ENCODE results near the gene UNG. TPM values are rescaled to one million over a fixed set of nuclear protein-coding genes. Genes with fewer than 3 reads are reported as not detected.

UNG gene
- total RNA-seq, 2 experiments from 2014 or later, result 58.2 to 64.0 TPM

DNA sequence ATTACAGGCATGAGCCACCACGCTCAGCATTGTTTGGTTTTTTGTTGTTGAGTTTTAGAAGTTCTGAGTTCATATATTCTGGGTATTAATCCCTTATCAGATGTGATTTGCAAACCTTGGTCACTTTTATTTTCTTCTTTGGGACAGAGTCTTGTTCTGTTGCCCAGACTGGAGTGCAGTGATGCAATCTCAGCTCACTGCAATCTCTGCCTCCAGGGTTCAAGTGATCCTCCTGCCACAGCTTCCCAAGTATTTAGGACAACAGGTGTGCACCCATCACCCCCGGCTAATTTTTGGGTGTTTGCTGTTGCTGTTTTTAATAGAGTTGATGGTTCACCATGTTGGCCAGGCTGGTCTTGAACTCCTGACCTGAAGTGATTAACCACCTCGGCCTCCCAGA is 33.3 kb upstream of the UNG start:
- CTCF ChIA-PET, result interaction anchor here (0.6 to 0.8 kb wide), 2 partner anchors 29 to 174 kb away, joined by 3 to 7 read pairs; partner anchors contain the start of gene ALKBH2
- intact Hi-C loops (cut with micrococcal nuclease), result no loop called here
- H3K4me1 Mint-ChIP-seq (ENCODE audit: low read depth), result peaks cover 4% of the 10 kb centered on the region
- H3K9me3 Mint-ChIP-seq, result no peaks in the 10 kb centered on the region
- no peak for DNase-seq
- no peak overlapping the region for H3K27ac Mint-ChIP-seq
- peaks cover 10% of the 10 kb centered on the region for H3K36me3 Mint-ChIP-seq (ENCODE audit: low read depth)
- H3K27me3 Mint-ChIP-seq (ENCODE audit: low read depth), result no peaks in the 10 kb centered on the region
- H3K4me3 Mint-ChIP-seq, result no peak overlapping the region

GRCh38 chr12:109065154-109065852 is 32.1 kb upstream of the UNG start:
- H3K27me3 Mint-ChIP-seq (ENCODE audit: low read depth), result no peaks in the 10 kb centered on the region
- CTCF ChIA-PET, result no interaction called here
- H3K9me3 Mint-ChIP-seq, result no peaks in the 10 kb centered on the region
- H3K4me1 Mint-ChIP-seq (ENCODE audit: low read depth), result peaks cover 4% of the 10 kb centered on the region
- intact Hi-C loops (cut with micrococcal nuclease), result no loop called here
- no peak overlapping the region for H3K27ac Mint-ChIP-seq
- DNase-seq, result no peak
- no peak overlapping the region for H3K4me3 Mint-ChIP-seq
- H3K36me3 Mint-ChIP-seq (ENCODE audit: low read depth), result peaks cover 13% of the 10 kb centered on the region

DNA sequence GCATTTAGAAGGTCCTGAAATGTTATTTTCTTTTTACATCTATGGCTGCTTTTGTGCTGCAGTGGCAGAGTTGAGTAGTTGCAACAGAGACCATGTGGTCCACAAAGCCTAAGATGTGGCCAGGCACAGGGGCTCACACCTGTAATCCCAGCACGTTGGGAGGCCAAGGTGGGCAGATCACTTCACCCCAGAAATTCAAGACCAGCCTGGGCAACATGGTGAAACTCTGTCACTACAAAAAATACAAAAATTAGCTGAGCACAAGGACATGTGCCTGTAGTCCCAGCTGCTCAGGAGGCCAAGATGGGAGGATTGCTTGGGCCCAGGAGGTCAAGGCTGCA is 31.6 kb upstream of the UNG start:
- peaks cover 4% of the 10 kb centered on the region for H3K4me1 Mint-ChIP-seq (ENCODE audit: low read depth)
- peaks cover 13% of the 10 kb centered on the region for H3K36me3 Mint-ChIP-seq (ENCODE audit: low read depth)
- DNase-seq, result no peak
- intact Hi-C loops (cut with micrococcal nuclease), result no loop called here
- H3K27me3 Mint-ChIP-seq (ENCODE audit: low read depth), result no peaks in the 10 kb centered on the region
- H3K9me3 Mint-ChIP-seq, result no peaks in the 10 kb centered on the region
- CTCF ChIA-PET, result no interaction called here
- H3K4me3 Mint-ChIP-seq, result no peak overlapping the region
- no peak overlapping the region for H3K27ac Mint-ChIP-seq

- CTCF ChIA-PET, result interaction anchor here (1.3 kb wide), 1 partner anchor 42 kb away, joined by 3 read pairs; no protein-coding TSS in a partner anchor
- Mint-ChIP-seq H3K27me3 (ENCODE audit: low read depth) (no peaks in the 10 kb centered on the region), H3K27ac (no peak overlapping the region), H3K36me3 (ENCODE audit: low read depth) (peaks cover 21% of the 10 kb centered on the region), H3K4me3 (no peak overlapping the region), H3K4me1 (ENCODE audit: low read depth) (no peaks in the 10 kb centered on the region), H3K9me3 (no peaks in the 10 kb centered on the region)
- DNase-seq, result no peak
- intact Hi-C loops (cut with micrococcal nuclease), result no loop called here
Observed at GRCh38 chr12:109069307-109070271, 27.8 kb upstream of the UNG start.

- no peak for DNase-seq
- Mint-ChIP-seq H3K4me3 (no peak overlapping the region), H3K9me3 (peaks cover 6% of the 10 kb centered on the region), H3K27me3 (ENCODE audit: low read depth) (no peaks in the 10 kb centered on the region), H3K36me3 (ENCODE audit: low read depth) (peaks cover 53% of the 10 kb centered on the region), H3K27ac (no peak overlapping the region), H3K4me1 (ENCODE audit: low read depth) (no peaks in the 10 kb centered on the region)
- CTCF ChIA-PET, result no interaction called here
- intact Hi-C loops (cut with micrococcal nuclease), result no loop called here
Observed at GRCh38 chr12:109074866-109075265, 22.5 kb upstream of the UNG start.

- CTCF ChIA-PET, result no interaction called here
- no peak overlapping the region for H3K27ac Mint-ChIP-seq
Observed at GRCh38 chr12:109082751-109083150, 14.6 kb upstream of the UNG start.

GRCh38 chr12:109084425-109084824 is 13.0 kb upstream of the UNG start:
- no peak for DNase-seq
- Mint-ChIP-seq H3K27ac (no peak overlapping the region), H3K27me3 (ENCODE audit: low read depth) (no peaks in the 10 kb centered on the region), H3K4me3 (no peak overlapping the region), H3K36me3 (ENCODE audit: low read depth) (peaks cover 24% of the 10 kb centered on the region), H3K9me3 (peaks cover 2% of the 10 kb centered on the region), H3K4me1 (ENCODE audit: low read depth) (no peaks in the 10 kb centered on the region)
- CTCF ChIA-PET, result no interaction called here
- intact Hi-C loops (cut with micrococcal nuclease), result no loop called here

More at GRCh38 chr12:109082751-109083150, 14.6 kb upstream of the UNG start:
- Mint-ChIP-seq H3K4me1 (ENCODE audit: low read depth) (no peaks in the 10 kb centered on the region), H3K27me3 (ENCODE audit: low read depth) (no peaks in the 10 kb centered on the region), H3K36me3 (ENCODE audit: low read depth) (peaks cover 26% of the 10 kb centered on the region), H3K4me3 (no peak overlapping the region), H3K9me3 (peaks cover 6% of the 10 kb centered on the region)
- intact Hi-C loops (cut with micrococcal nuclease), result no loop called here
- no peak for DNase-seq

DNA sequence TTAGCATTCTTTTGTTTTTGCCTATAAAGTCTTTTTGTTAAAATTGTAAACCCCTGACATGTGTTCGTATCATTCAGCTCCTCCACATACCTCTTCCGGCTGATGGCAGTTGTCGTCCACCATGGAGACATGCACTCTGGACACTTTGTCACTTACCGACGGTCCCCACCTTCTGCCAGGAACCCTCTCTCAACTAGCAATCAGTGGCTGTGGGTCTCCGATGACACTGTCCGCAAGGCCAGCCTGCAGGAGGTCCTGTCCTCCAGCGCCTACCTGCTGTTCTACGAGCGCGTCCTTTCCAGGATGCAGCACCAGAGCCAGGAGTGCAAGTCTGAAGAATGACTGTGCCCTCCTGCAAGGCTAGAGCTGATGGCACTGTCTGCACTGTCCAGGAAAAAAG is 11.8 kb upstream of the UNG start:
- CTCF ChIA-PET, result interaction anchor here (2.2 kb wide), 1 partner anchor 27 kb away, joined by 7 read pairs; no protein-coding TSS in a partner anchor
- H3K27ac Mint-ChIP-seq, result no peak overlapping the region
- no peak for DNase-seq
- H3K4me1 Mint-ChIP-seq (ENCODE audit: low read depth), result peaks cover 9% of the 10 kb centered on the region
- H3K4me3 Mint-ChIP-seq, result no peak overlapping the region
- H3K9me3 Mint-ChIP-seq, result no peaks in the 10 kb centered on the region
- intact Hi-C loops (cut with micrococcal nuclease), result no loop called here
- peaks cover 19% of the 10 kb centered on the region for H3K36me3 Mint-ChIP-seq (ENCODE audit: low read depth)
- no peaks in the 10 kb centered on the region for H3K27me3 Mint-ChIP-seq (ENCODE audit: low read depth)

GRCh38 chr12:109087250-109087649 is 10.1 kb upstream of the UNG start:
- DNase-seq, result no peak

GRCh38 chr12:109088818-109089217 is 8.6 kb upstream of the UNG start:
- DNase-seq, result no peak
- no peaks in the 10 kb centered on the region for H3K27me3 Mint-ChIP-seq (ENCODE audit: low read depth)
- H3K4me3 Mint-ChIP-seq, result no peak overlapping the region
- intact Hi-C loops (cut with micrococcal nuclease), result no loop called here
- peaks cover 38% of the 10 kb centered on the region for H3K4me1 Mint-ChIP-seq (ENCODE audit: low read depth)
- H3K36me3 Mint-ChIP-seq (ENCODE audit: low read depth), result peaks cover 27% of the 10 kb centered on the region
- peak overlapping the region; percentile 3 for H3K27ac Mint-ChIP-seq
- CTCF ChIA-PET, result no interaction called here
- H3K9me3 Mint-ChIP-seq, result no peaks in the 10 kb centered on the region

More at GRCh38 chr12:109087250-109087649, 10.1 kb upstream of the UNG start:
- Mint-ChIP-seq H3K36me3 (ENCODE audit: low read depth) (peaks cover 22% of the 10 kb centered on the region), H3K4me3 (no peak overlapping the region), H3K9me3 (no peaks in the 10 kb centered on the region), H3K27me3 (ENCODE audit: low read depth) (no peaks in the 10 kb centered on the region), H3K4me1 (ENCODE audit: low read depth) (peaks cover 25% of the 10 kb centered on the region), H3K27ac (no peak overlapping the region)
- CTCF ChIA-PET, result interaction anchor here (2.2 kb wide), 1 partner anchor 25 kb away, joined by 7 read pairs; no protein-coding TSS in a partner anchor
- intact Hi-C loops (cut with micrococcal nuclease), result no loop called here

GRCh38 chr12:109089683-109090082 is 7.7 kb upstream of the UNG start:
- CTCF ChIA-PET, result no interaction called here
- no peak overlapping the region for H3K27ac Mint-ChIP-seq
- no peak overlapping the region for H3K4me3 Mint-ChIP-seq
- peaks cover 27% of the 10 kb centered on the region for H3K36me3 Mint-ChIP-seq (ENCODE audit: low read depth)
- H3K27me3 Mint-ChIP-seq (ENCODE audit: low read depth), result no peaks in the 10 kb centered on the region
- no peak for DNase-seq
- H3K4me1 Mint-ChIP-seq (ENCODE audit: low read depth), result peaks cover 44% of the 10 kb centered on the region
- intact Hi-C loops (cut with micrococcal nuclease), result loop anchor here (5.0 kb wide), 1 partner anchor 572 kb away; the partner anchor contains the start of gene FICD
- no peaks in the 10 kb centered on the region for H3K9me3 Mint-ChIP-seq

DNA sequence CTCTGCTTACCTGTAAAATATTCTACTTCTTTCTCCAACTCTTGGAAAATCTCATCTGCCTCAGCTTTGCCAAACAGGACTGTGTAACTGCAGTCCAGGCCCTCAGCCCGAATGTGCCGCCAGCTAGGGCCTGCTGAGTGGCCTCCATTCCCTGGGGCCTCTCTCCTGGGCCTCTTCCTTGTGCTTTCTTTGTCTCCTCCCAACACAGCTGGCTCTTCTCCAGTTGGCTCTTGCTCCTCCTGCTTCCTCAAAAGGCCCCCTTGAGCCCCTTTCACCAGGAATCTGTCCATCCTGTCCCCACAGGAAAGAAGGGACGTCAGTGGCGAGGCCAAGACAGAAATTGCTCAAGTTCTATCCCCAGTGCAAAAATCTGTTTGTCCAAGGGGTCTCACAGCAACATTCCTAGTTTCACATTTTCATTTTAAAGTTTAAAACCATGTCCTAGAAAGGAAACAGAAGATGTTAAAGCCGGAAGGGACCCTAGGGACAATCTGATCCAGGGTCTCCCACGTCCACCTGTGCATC is 4.8 kb upstream of the UNG start:
- peak overlapping the region; percentile 81 for H3K27ac Mint-ChIP-seq
- H3K9me3 Mint-ChIP-seq, result no peaks in the 10 kb centered on the region
- intact Hi-C loops (cut with micrococcal nuclease), result loop anchor here (1.0 to 5.0 kb wide), 12 partner anchors 40 to 575 kb away; partner anchors contain the start of genes CORO1C, FICD, SELPLG and SSH1
- CTCF ChIA-PET, result interaction anchor here (0.5 to 5.4 kb wide), 12 partner anchors 28 to 519 kb away, joined by 3 to 41 read pairs (median 4); partner anchors contain the start of gene DAO
- DNase-seq, result no peak
- peaks cover 27% of the 10 kb centered on the region for H3K36me3 Mint-ChIP-seq (ENCODE audit: low read depth)
- no peaks in the 10 kb centered on the region for H3K27me3 Mint-ChIP-seq (ENCODE audit: low read depth)
- peaks cover 44% of the 10 kb centered on the region for H3K4me1 Mint-ChIP-seq (ENCODE audit: low read depth)
- H3K4me3 Mint-ChIP-seq, result peak overlapping the region; percentile 85
